Endothelial cell of umbilical vein (primary cell): ENCODE data around the gene AGFG2. TPM values are rescaled to one million over a fixed set of nuclear protein-coding genes. Genes with fewer than 3 reads are reported as not detected.

ENCODE experiments used
- BruUV-seq: library from RNA; stranded (reverse); fragments of 400-500 nt; replicated peaks from 2 replicates; lab custom pipeline; 2021; lab: Mats Ljungman, UMichigan
- CTCF ChIA-PET: fragments of 300-600, 350-600 bp; sonication (Branson Sonifier 250); formaldehyde crosslinking; loops from one replicate; lab custom pipeline; 2021; ENCODE audit warnings: antibody characterized with exemption, inconsistent platforms; lab: Charles Lee
- POLR2A ChIA-PET: fragments of 300-600, 350-600 bp; sonication (Branson Sonifier 250); formaldehyde crosslinking; loops from one replicate; lab custom pipeline; 2021; ENCODE audit warnings: antibody characterized with exemption, inconsistent platforms; lab: Charles Lee
- DNase-seq: peaks from one replicate; pipeline ENCODE4 v3.0.0-alpha.2; 2011; ENCODE audit warnings: low read depth, low spot score
- FAIRE-seq: peaks from 2 replicates; lab custom pipeline; 2011; peaks lifted over from hg19 to GRCh38; lab: Jason Lieb, UNC
- H2AFZ ChIP-seq: 2 replicates; pipeline ENCODE4 v1.6.0; 2012; ENCODE audit warnings: low read depth, low read length, control low read depth, inconsistent platforms
- H3K27ac ChIP-seq: 2 replicates; pipeline ENCODE4 v1.5.1; 2011; ENCODE audit warnings: low read depth, mild to moderate bottlenecking, control low read depth, low read length, moderate library complexity; ENCODE audit not compliant: insufficient read depth
- H3K27me3 ChIP-seq, 2 experiments: 2 replicates each; pipeline versions ENCODE4 v1.6.0 to v1.6.1; 2011; ENCODE audit warnings: low read length in 2 of 2, mixed read lengths in 1 of 2; ENCODE audit not compliant: control insufficient read depth in 2 of 2, insufficient read depth in 2 of 2
- H3K36me3 ChIP-seq, 2 experiments: 2 replicates in 1 of 2; 3 replicates in 1 of 2; pipeline ENCODE4 v1.5.1; 2011; ENCODE audit warnings: low read length in 2 of 2, mild to moderate bottlenecking in 1 of 2, moderate library complexity in 1 of 2; ENCODE audit not compliant: control insufficient read depth in 2 of 2, insufficient read depth in 2 of 2; ENCODE audit errors: extremely low read depth in 1 of 2
- H3K4me1 ChIP-seq: 3 replicates; pipeline ENCODE4 v1.5.1; 2011; ENCODE audit warnings: mild to moderate bottlenecking, low read length; ENCODE audit not compliant: control insufficient read depth, insufficient read depth; ENCODE audit errors: extremely low read depth
- H3K4me2 ChIP-seq: 2 replicates; pipeline ENCODE4 v1.6.1; 2011; ENCODE audit warnings: low read length, control low read depth, mixed read lengths; ENCODE audit not compliant: insufficient read depth
- H3K4me3 ChIP-seq, 3 experiments: fragments of 200-600 bp in 1 of 3; sonication (generic), shearing (Covaris generic) in 1 of 3; replicated peaks in 1 of 3; 2 replicates each; pipeline ENCODE4 v1.5.1; 2011 to 2016; ENCODE audit warnings: control low read depth in 3 of 3, low read length in 3 of 3, mild to moderate bottlenecking in 2 of 3, inconsistent platforms in 1 of 3, low read depth in 1 of 3, moderate library complexity in 1 of 3; ENCODE audit not compliant: insufficient read depth in 1 of 3
- H3K79me2 ChIP-seq: 2 replicates; pipeline ENCODE4 v1.6.0; 2012; ENCODE audit warnings: low read length, inconsistent platforms; ENCODE audit not compliant: control insufficient read depth, insufficient read depth
- H3K9ac ChIP-seq: replicated peaks from 2 replicates; pipeline ENCODE3; 2011; ENCODE audit warnings: low read length, control low read depth; ENCODE audit not compliant: insufficient read depth; ENCODE audit errors: extremely low read depth
- H3K9me1 ChIP-seq: replicated peaks from 3 replicates; pipeline ENCODE4 v1.6.0; 2011; ENCODE audit warnings: mild to moderate bottlenecking, low read length; ENCODE audit not compliant: control insufficient read depth, insufficient read depth; ENCODE audit errors: extremely low read depth
- H3K9me3 ChIP-seq: replicated peaks from 2 replicates; pipeline ENCODE4 v1.5.1; 2012; ENCODE audit warnings: low read length, inconsistent platforms; ENCODE audit not compliant: control insufficient read depth, insufficient read depth
- H4K20me1 ChIP-seq: replicated peaks from 2 replicates; pipeline ENCODE3; 2011; ENCODE audit warnings: mild to moderate bottlenecking, low read length; ENCODE audit not compliant: control insufficient read depth, insufficient read depth; ENCODE audit errors: extremely low read depth
- CTCF ChIP-seq, 2 donors: IDR thresholded peaks; 1 replicate in 1 of 2; 2 replicates in 1 of 2; pipeline ENCODE4 v1.5.1; 2011; ENCODE audit warnings: low read length in 2 of 2, mild to moderate bottlenecking in 2 of 2, moderate library complexity in 2 of 2, control low read depth in 1 of 2, inconsistent platforms in 1 of 2, low read depth in 1 of 2; ENCODE audit not compliant: insufficient read depth in 1 of 2; ENCODE audit errors: extremely low read depth in 1 of 2
- EZH2 ChIP-seq: IDR thresholded peaks from 2 replicates; pipeline ENCODE4 v1.6.1; 2012; ENCODE audit warnings: borderline replicate concordance, low read depth, mild to moderate bottlenecking, moderate library complexity, low read length, inconsistent platforms; ENCODE audit not compliant: severe bottlenecking
- FOS ChIP-seq: IDR thresholded peaks from 2 replicates; pipeline ENCODE4 v1.6.1; 2011; ENCODE audit warnings: mild to moderate bottlenecking, low read length, moderate library complexity, borderline replicate concordance; ENCODE audit not compliant: insufficient read depth
- GATA2 ChIP-seq: IDR thresholded peaks from 2 replicates; pipeline ENCODE4 v1.7.0; 2011; ENCODE audit warnings: low read depth, mild to moderate bottlenecking, moderate library complexity, mixed read lengths, low read length; ENCODE audit not compliant: insufficient read length, insufficient read depth
- JUN ChIP-seq: IDR thresholded peaks from 2 replicates; pipeline ENCODE4 v1.6.1; 2011; ENCODE audit warnings: borderline replicate concordance, low read depth; ENCODE audit not compliant: insufficient read length, insufficient read depth
- MYC ChIP-seq: IDR thresholded peaks from one replicate; pipeline ENCODE4 v1.6.1; 2011; ENCODE audit warnings: mild to moderate bottlenecking, low read depth, low read length
- POLR2A ChIP-seq: IDR thresholded peaks from 2 replicates; pipeline ENCODE4 v1.6.1; 2012; ENCODE audit warnings: low read depth, mild to moderate bottlenecking, control low read depth, low read length
- POLR2AphosphoS5 ChIP-seq: IDR thresholded peaks from 2 replicates; pipeline ENCODE4 v1.6.1; 2012; ENCODE audit warnings: low read depth, mild to moderate bottlenecking, control low read depth, low read length, moderate library complexity; ENCODE audit not compliant: insufficient read depth
- dilution Hi-C: fragments of 300-500 bp; cut with MboI; formaldehyde crosslinking; loops from one replicate; pipeline ENCODE4 v1.15.0; 2019; ENCODE audit warnings: low sequenced_read_pairs; ENCODE audit not compliant: extremely low pct_ligation_motif_present
- intact Hi-C: fragments of 100-400 bp; cut with micrococcal nuclease; formaldehyde crosslinking; loops from one replicate; pipeline ENCODE4 v1.10.0; 2022
- polyA plus RNA-seq, 4 experiments: library from polyadenylated mRNA; depleted of rRNA in 3 of 4; stranded (reverse) in 3 of 4; unstranded in 1 of 4; fragments of >200 nt; gene quantifications; 2 replicates each; pipeline versions ENCODE4 v1.2.1 to v1.2.3, GENCODE V29; 2011 to 2012; ENCODE audit warnings: missing spikeins in 1 of 4
- total RNA-seq: library from RNA; stranded (reverse); gene quantifications from 2 replicates; pipeline ENCODE4 v1.2.3, GENCODE V29; 2021
- TF ChIP-seq, protein P1 (sequence below): IDR thresholded peaks from 2 replicates; pipeline ENCODE4 v1.6.1; 2011; ENCODE audit not compliant: insufficient read depth, insufficient read length

AGFG2 gene
- total and polyA plus RNA-seq, 2 donors (not counting 3 experiments of a cell fraction or from before 2014, with no cell fraction given): 33.6 to 44.6 TPM

GRCh38 chr7:100566018-100566531 lies 27.1 kb downstream of the AGFG2 start:
- Histone ChIP-seq H3K4me1 (peaks cover 11% of the 10 kb centered on the region), H3K4me3 (no peak overlapping the region), H3K36me3 (peaks cover 0 to 21% of the 10 kb centered on the region in 2 experiments), H2AFZ (no peak overlapping the region), H3K79me2 (no peaks in the 10 kb centered on the region), H3K9me1 (no peaks in the 10 kb centered on the region), H3K9me3 (no peaks in the 10 kb centered on the region), H3K9ac (no peak overlapping the region), H3K27me3 (no peaks in the 10 kb centered on the region), H3K27ac (no peak overlapping the region), H4K20me1 (no peaks in the 10 kb centered on the region), H3K4me2 (no peak overlapping the region)
- intact Hi-C loops (no loop called here), dilution Hi-C loops (no loop called here)
- TF ChIP-seq JUN: no peak
- TF ChIP-seq POLR2A: peak; percentile 17
- POLR2A ChIA-PET: no interaction called here
- FAIRE-seq (no peak), DNase-seq (no peak)
- CTCF ChIA-PET: interaction anchor here (0.7 to 3.2 kb wide), 9 partner anchors 11 to 160 kb away, joined by 3 to 34 read pairs (median 5); no protein-coding TSS in a partner anchor
- BruUV-seq: no TSS peak

GRCh38 chr7:100567031-100567730 lies 28.2 kb downstream of the AGFG2 start:
- ChIA-PET CTCF (interaction anchor here (0.6 to 2.3 kb wide), 5 partner anchors 18 to 158 kb away, joined by 3 to 13 read pairs (median 5); partner anchors contain the start of genes FBXO24 and LRCH4), POLR2A (interaction anchor here (0.6 kb wide), 1 partner anchor 35 kb away, joined by 3 read pairs; no protein-coding TSS in a partner anchor)
- Histone ChIP-seq H3K9me1 (no peaks in the 10 kb centered on the region), H3K79me2 (no peaks in the 10 kb centered on the region), H3K27me3 (no peaks in the 10 kb centered on the region), H3K36me3 (peaks cover 0 to 14% of the 10 kb centered on the region in 2 experiments), H2AFZ (no peak overlapping the region), H3K4me3 (no peak overlapping the region), H3K9ac (no peak overlapping the region), H3K4me1 (peaks cover 11% of the 10 kb centered on the region), H3K4me2 (no peak overlapping the region), H3K27ac (no peak overlapping the region), H4K20me1 (no peaks in the 10 kb centered on the region), H3K9me3 (no peaks in the 10 kb centered on the region)
- intact Hi-C loops: no loop called here
- TF ChIP-seq POLR2A: no peak
- TF ChIP-seq POLR2AphosphoS5: no peak
- no peak for TF ChIP-seq MYC
- TF ChIP-seq GATA2: no peak
- TF ChIP-seq EZH2: no peak
- TF ChIP-seq CTCF (IDR thresholded peaks at IDR 0.05; ENCODE audit: extremely low read depth in 1 of 2, insufficient read depth in 1 of 2, low read depth in 1 of 2, low read length in 2 of 2): no peak
- TF ChIP-seq, protein P1, sequence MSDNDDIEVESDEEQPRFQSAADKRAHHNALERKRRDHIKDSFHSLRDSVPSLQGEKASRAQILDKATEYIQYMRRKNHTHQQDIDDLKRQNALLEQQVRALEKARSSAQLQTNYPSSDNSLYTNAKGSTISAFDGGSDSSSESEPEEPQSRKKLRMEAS: no peak
- TF ChIP-seq FOS: no peak
- no peak for TF ChIP-seq JUN
- BruUV-seq: no TSS peak
- FAIRE-seq (no peak), DNase-seq (no peak)
- dilution Hi-C loops: no loop called here
